ENCODE measurements around the gene PECR.

- no peak for TF ChIP-seq CTCF (IDR thresholded peaks at IDR 0.05 in 8 of 11, conservative IDR thresholded peaks at IDR 0.05 in 3 of 11)
- no peak for TF ChIP-seq POLR2AphosphoS5 (IDR thresholded peaks at IDR 0.05)
- TF ChIP-seq POLR2A (IDR thresholded peaks at IDR 0.05): no peak
Observed at GRCh38 chr2:216039918-216040317, 41.7 kb downstream of the PECR start.

All from spleen (tissue), 7 donors.